D721Med (cell line): ENCODE measurements around the gene CD226.

Source experiments
- DNase-seq: peaks from one replicate; pipeline ENCODE4 v3.0.0; 2011; ENCODE audit warnings: low spot score; ENCODE audit not compliant: insufficient read length
- FAIRE-seq: peaks from 2 replicates; lab custom pipeline; 2011; peaks lifted over from hg19 to GRCh38; lab: Jason Lieb, UNC
- TF ChIP-seq, protein P1 (sequence below): IDR thresholded peaks from 2 replicates; pipeline ENCODE4 v1.5.1; 2012; ENCODE audit warnings: mild to moderate bottlenecking, control low read depth; ENCODE audit not compliant: insufficient read depth; ENCODE audit errors: missing control alignments

The CD226 gene

DNA sequence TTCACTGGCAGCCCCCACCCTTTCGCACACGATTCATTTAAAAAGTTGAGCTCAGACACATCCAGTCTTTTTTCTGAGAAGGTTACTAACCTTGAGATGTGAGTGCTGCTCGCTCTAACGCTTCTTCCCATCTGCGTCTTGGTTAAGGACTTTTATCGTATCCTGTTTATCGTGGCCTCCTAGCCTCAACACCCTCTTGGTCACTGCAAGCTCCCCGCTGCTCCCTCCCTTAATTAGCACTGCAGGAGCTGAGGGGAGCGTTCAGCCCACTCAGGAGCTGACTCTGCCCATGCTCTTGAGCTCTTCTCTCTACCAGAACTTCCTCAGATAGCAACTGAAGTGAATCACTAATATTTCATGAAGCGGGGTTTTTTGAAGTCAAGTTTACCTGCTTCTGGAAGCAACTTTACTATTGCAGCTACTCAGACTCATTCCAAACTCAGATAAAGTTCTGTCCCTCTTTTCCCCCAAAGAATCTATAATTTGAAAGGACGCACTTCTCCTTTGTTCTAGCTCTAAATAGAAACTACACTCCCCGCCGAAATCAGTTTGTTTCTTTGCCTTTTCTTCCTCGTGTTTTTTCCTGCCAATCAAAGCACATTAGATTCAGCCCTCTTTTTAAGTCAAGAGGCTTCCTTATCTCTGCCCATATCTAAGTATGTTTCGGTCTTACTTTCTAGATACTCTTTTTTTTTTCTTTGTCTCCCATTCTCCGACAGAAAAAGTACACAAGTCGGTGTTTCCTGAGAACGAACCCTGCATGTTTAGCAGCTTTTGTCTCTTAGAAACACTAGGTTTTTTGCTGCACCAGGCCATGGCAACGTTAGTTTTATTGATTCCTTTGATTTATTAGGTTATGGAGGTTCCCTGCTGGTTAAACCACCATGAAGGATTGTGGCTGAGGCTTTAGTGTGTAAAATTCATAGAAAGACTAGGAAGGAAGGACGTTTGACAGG lies 9.3 kb upstream of the CD226 start:
- DNase-seq: no peak
- TF ChIP-seq, protein P1, sequence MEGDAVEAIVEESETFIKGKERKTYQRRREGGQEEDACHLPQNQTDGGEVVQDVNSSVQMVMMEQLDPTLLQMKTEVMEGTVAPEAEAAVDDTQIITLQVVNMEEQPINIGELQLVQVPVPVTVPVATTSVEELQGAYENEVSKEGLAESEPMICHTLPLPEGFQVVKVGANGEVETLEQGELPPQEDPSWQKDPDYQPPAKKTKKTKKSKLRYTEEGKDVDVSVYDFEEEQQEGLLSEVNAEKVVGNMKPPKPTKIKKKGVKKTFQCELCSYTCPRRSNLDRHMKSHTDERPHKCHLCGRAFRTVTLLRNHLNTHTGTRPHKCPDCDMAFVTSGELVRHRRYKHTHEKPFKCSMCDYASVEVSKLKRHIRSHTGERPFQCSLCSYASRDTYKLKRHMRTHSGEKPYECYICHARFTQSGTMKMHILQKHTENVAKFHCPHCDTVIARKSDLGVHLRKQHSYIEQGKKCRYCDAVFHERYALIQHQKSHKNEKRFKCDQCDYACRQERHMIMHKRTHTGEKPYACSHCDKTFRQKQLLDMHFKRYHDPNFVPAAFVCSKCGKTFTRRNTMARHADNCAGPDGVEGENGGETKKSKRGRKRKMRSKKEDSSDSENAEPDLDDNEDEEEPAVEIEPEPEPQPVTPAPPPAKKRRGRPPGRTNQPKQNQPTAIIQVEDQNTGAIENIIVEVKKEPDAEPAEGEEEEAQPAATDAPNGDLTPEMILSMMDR: no peak
- FAIRE-seq: no peak

DNA sequence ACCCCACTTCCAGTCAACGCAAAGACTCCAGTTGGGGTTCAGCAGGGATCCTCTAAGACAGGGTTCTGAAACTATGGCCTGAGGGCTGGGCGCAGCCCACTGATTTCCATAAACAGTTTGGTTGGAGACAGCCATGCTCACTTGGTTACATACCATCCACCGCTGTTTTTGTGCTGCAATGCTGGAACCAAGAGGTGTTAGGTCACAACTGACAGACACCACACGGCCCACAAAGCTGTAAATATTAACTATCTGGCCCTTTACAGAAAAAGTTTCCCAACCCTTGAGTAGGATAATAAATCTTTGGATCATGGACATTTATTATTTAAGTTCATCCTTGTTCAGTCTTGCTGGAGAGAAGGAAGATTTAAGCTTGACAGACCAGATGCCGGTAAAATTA lies 8.4 kb upstream of the CD226 start:
- TF ChIP-seq, protein P1: no peak
- FAIRE-seq (peak; percentile 58), DNase-seq (no peak)

DNA sequence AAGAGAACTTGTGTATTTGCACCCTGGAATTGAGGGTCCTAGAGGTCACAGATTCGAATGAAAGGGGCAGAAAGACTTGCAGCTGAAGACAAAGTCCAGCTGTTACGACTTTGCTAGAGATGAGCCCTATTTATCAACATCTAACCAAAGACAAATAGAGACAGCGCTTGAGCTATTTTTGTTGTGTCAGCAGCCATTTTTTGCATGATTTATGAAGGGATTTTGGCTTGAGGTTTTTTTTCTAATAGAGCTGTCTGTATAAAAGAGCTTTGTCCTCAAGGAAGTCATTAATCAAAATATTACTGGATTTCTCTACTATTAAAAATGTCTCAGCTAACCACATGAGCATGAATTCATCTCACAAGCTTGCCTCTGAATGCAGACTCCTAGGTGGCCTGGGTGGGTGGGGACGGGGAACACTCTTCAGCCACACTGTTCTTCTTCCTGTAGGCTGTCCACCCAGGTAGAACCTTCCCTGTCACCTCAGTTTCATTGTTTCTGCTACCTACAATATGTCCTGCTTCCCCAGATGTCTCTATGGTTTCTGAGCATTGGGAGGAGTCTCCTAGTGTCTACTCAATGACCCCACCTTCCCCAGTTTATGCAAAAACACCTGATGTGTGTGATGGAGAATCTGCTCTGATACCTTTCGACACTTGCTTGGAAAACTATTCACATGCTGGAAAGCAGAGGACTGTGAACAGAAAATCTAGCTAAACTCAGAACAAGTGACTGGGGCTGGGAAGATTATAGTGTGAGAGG lies 7.2 kb upstream of the CD226 start:
- peak; percentile 96 for FAIRE-seq
- DNase-seq: no peak
- TF ChIP-seq, protein P1: no peak

DNA sequence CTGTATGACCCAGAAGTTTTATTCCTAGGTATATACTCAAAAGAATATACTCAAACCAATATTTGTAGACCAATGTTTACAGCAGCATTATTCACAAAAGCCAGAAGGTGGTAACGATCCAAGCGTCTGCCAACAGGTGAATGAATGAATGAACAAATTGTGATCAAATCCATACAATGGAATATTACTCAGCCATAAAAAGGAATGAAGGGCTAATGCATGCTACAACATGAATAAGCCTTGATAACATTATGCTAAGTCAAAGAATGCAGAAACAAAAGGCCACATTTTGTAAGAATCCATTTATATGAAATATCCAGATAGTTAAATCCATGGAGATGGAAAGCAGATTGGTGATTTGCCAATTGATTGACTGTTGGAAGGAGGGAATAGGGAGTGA lies 5.5 kb upstream of the CD226 start:
- FAIRE-seq (no peak), DNase-seq (no peak)
- TF ChIP-seq, protein P1: no peak

DNA sequence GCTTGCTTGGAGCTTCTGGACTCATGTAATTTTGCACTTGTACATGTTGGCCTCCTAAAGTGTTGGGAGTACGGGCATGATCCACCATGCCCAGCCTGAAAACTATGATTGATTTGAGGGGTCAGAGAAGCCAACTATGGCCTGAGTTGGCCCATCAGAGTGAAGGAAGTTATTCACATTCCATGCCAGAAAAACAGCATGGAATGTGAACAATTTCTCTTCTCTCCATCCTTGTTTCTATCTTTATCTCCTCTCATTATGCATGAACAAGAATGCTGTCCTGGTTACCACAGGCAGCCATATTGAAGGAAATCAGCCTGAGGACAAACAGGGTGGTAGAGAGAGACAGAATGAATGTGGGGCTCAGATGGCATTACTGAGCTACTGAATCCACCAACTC lies 3.5 kb upstream of the CD226 start:
- DNase-seq (no peak), FAIRE-seq (no peak)
- TF ChIP-seq, protein P1: no peak

DNA sequence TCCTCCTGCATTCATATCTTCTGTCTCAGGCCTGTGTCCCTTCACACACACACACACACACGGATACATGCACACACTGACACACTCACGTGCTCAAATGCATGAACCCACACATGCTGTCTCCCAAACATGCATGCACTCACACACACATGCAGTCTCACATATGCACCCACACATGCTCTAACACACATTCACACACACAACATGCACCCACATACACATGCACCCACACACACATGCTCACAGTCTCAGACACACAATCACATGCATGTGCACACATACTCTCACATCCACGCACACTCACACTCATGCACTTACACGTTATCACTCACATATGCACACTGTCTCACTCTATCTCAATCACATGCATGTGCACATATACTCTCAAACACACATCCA lies 1.9 kb upstream of the CD226 start:
- no peak for FAIRE-seq
- DNase-seq: no peak
- TF ChIP-seq, protein P1: no peak
